Mucosa of stomach (tissue), 1 donor: ENCODE results near the gene CNTNAP2.

Experiments used
- H3K27me3 ChIP-seq: one replicate; pipeline ENCODE4 v1.7.0; 2013; ENCODE audit warnings: mild to moderate bottlenecking, low read length; ENCODE audit not compliant: control insufficient read depth, insufficient read depth
- H3K36me3 ChIP-seq: one replicate; pipeline ENCODE4 v1.7.0; 2013; ENCODE audit warnings: low read length; ENCODE audit not compliant: control insufficient read depth, insufficient read depth
- H3K4me1 ChIP-seq: one replicate; pipeline ENCODE4 v1.7.0; 2013; ENCODE audit warnings: mild to moderate bottlenecking, low read length; ENCODE audit not compliant: control insufficient read depth, insufficient read depth
- H3K4me3 ChIP-seq: one replicate; pipeline ENCODE4 v1.7.0; 2013; ENCODE audit warnings: low read length
- H3K9ac ChIP-seq: one replicate; pipeline ENCODE4 v1.7.0; 2013; ENCODE audit warnings: mild to moderate bottlenecking, low read length, moderate library complexity
- H3K9me3 ChIP-seq: one replicate; pipeline ENCODE4 v1.7.0; 2013; ENCODE audit warnings: mild to moderate bottlenecking, low read length, moderate library complexity; ENCODE audit not compliant: control insufficient read depth
- donor health status: Pancreatic carcinoma.

The CNTNAP2 gene

GRCh38 chr7:147136352-147136751, 1019.8 kb downstream of the CNTNAP2 start:
- Histone ChIP-seq H3K27me3 (no peaks in the 10 kb centered on the region), H3K4me3 (no peak overlapping the region), H3K9ac (no peak overlapping the region), H3K4me1 (no peaks in the 10 kb centered on the region), H3K36me3 (no peaks in the 10 kb centered on the region), H3K9me3 (no peaks in the 10 kb centered on the region)

GRCh38 chr7:147145194-147145593, 1028.6 kb downstream of the CNTNAP2 start:
- no peaks in the 10 kb centered on the region for H3K27me3 ChIP-seq
- H3K4me3 ChIP-seq, result no peak overlapping the region
- no peaks in the 10 kb centered on the region for H3K4me1 ChIP-seq
- H3K9me3 ChIP-seq, result no peaks in the 10 kb centered on the region
- H3K36me3 ChIP-seq, result no peaks in the 10 kb centered on the region
- H3K9ac ChIP-seq, result no peak overlapping the region

GRCh38 chr7:147146169-147146568, 1029.6 kb downstream of the CNTNAP2 start:
- no peaks in the 10 kb centered on the region for H3K36me3 ChIP-seq
- H3K4me1 ChIP-seq, result no peaks in the 10 kb centered on the region
- no peaks in the 10 kb centered on the region for H3K9me3 ChIP-seq
- no peaks in the 10 kb centered on the region for H3K27me3 ChIP-seq
- H3K9ac ChIP-seq, result no peak overlapping the region
- no peak overlapping the region for H3K4me3 ChIP-seq

- Histone ChIP-seq H3K4me3 (no peak overlapping the region), H3K27me3 (no peaks in the 10 kb centered on the region), H3K4me1 (no peaks in the 10 kb centered on the region), H3K9ac (no peak overlapping the region), H3K36me3 (no peaks in the 10 kb centered on the region), H3K9me3 (no peaks in the 10 kb centered on the region)
Measured at GRCh38 chr7:147151661-147152060, 1035.1 kb downstream of the CNTNAP2 start.

- Histone ChIP-seq H3K27me3 (no peaks in the 10 kb centered on the region), H3K9me3 (no peaks in the 10 kb centered on the region), H3K4me3 (no peak overlapping the region), H3K36me3 (no peaks in the 10 kb centered on the region), H3K4me1 (no peaks in the 10 kb centered on the region), H3K9ac (no peak overlapping the region)
Measured at GRCh38 chr7:147153571-147153970, 1037.0 kb downstream of the CNTNAP2 start.

- H3K4me3 ChIP-seq, result no peak overlapping the region
- H3K9me3 ChIP-seq, result no peaks in the 10 kb centered on the region
- no peak overlapping the region for H3K9ac ChIP-seq
- H3K36me3 ChIP-seq, result no peaks in the 10 kb centered on the region
- no peaks in the 10 kb centered on the region for H3K4me1 ChIP-seq
- H3K27me3 ChIP-seq, result no peaks in the 10 kb centered on the region
Measured at GRCh38 chr7:147161405-147161804, 1044.8 kb downstream of the CNTNAP2 start.

GRCh38 chr7:147170341-147171012, 1053.9 kb downstream of the CNTNAP2 start:
- H3K9me3 ChIP-seq, result no peaks in the 10 kb centered on the region
- H3K4me3 ChIP-seq, result no peak overlapping the region

GRCh38 chr7:147171013-147171391, 1054.4 kb downstream of the CNTNAP2 start:
- H3K9ac ChIP-seq, result no peak overlapping the region
- H3K4me3 ChIP-seq, result no peak overlapping the region
- H3K4me1 ChIP-seq, result no peaks in the 10 kb centered on the region
- no peaks in the 10 kb centered on the region for H3K9me3 ChIP-seq
- no peaks in the 10 kb centered on the region for H3K27me3 ChIP-seq
- no peaks in the 10 kb centered on the region for H3K36me3 ChIP-seq

More at GRCh38 chr7:147170341-147171012, 1053.9 kb downstream of the CNTNAP2 start:
- Histone ChIP-seq H3K9ac (no peak overlapping the region), H3K27me3 (no peaks in the 10 kb centered on the region), H3K4me1 (no peaks in the 10 kb centered on the region), H3K36me3 (no peaks in the 10 kb centered on the region)

- Histone ChIP-seq H3K27me3 (no peaks in the 10 kb centered on the region), H3K4me1 (no peaks in the 10 kb centered on the region), H3K9me3 (no peaks in the 10 kb centered on the region), H3K9ac (no peak overlapping the region), H3K4me3 (no peak overlapping the region), H3K36me3 (no peaks in the 10 kb centered on the region)
Measured at GRCh38 chr7:147173883-147174282, 1057.3 kb downstream of the CNTNAP2 start.

GRCh38 chr7:147182874-147183273, 1066.3 kb downstream of the CNTNAP2 start:
- Histone ChIP-seq H3K4me1 (no peaks in the 10 kb centered on the region), H3K27me3 (no peaks in the 10 kb centered on the region), H3K9ac (no peak overlapping the region), H3K36me3 (no peaks in the 10 kb centered on the region), H3K4me3 (no peak overlapping the region), H3K9me3 (no peaks in the 10 kb centered on the region)

GRCh38 chr7:147183276-147183675, 1066.7 kb downstream of the CNTNAP2 start:
- Histone ChIP-seq H3K4me1 (no peaks in the 10 kb centered on the region), H3K9ac (no peak overlapping the region), H3K27me3 (no peaks in the 10 kb centered on the region), H3K4me3 (no peak overlapping the region), H3K36me3 (no peaks in the 10 kb centered on the region), H3K9me3 (no peaks in the 10 kb centered on the region)

- Histone ChIP-seq H3K9ac (no peak overlapping the region), H3K4me1 (no peaks in the 10 kb centered on the region), H3K36me3 (no peaks in the 10 kb centered on the region), H3K27me3 (no peaks in the 10 kb centered on the region), H3K4me3 (no peak overlapping the region), H3K9me3 (no peaks in the 10 kb centered on the region)
Measured at GRCh38 chr7:147188467-147188866, 1071.9 kb downstream of the CNTNAP2 start.

GRCh38 chr7:147193476-147193875, 1076.9 kb downstream of the CNTNAP2 start:
- Histone ChIP-seq H3K27me3 (no peaks in the 10 kb centered on the region), H3K4me3 (no peak overlapping the region), H3K9me3 (no peaks in the 10 kb centered on the region), H3K9ac (no peak overlapping the region), H3K4me1 (no peaks in the 10 kb centered on the region), H3K36me3 (no peaks in the 10 kb centered on the region)
